Stromal cell of bone marrow (primary cell): ENCODE measurements around the gene SLC6A5.
"Not testable (repeated sequence)": the region's sequence is repeated elsewhere in the genome, so short reads cannot be mapped to it uniquely, and the experiment has no call there.

ENCODE experiments used
- DNase-seq: peaks from one replicate; pipeline ENCODE4 v3.0.0-alpha.2; 2012; ENCODE audit warnings: low read depth

SLC6A5 gene

GRCh38 chr11:20599221-20600019 lies at the start of gene SLC6A5:
Gene SLC6A5 (plus strand): TSS chr11:20599608. CDS start chr11:20599673, 65 bp downstream.
- DNase-seq: peak; percentile 8

GRCh38 chr11:20551096-20551495 lies 48.3 kb upstream of the SLC6A5 start:
- no peak for DNase-seq

- no peak for DNase-seq
Observed at GRCh38 chr11:20555783-20556182, 43.6 kb upstream of the SLC6A5 start.

DNA sequence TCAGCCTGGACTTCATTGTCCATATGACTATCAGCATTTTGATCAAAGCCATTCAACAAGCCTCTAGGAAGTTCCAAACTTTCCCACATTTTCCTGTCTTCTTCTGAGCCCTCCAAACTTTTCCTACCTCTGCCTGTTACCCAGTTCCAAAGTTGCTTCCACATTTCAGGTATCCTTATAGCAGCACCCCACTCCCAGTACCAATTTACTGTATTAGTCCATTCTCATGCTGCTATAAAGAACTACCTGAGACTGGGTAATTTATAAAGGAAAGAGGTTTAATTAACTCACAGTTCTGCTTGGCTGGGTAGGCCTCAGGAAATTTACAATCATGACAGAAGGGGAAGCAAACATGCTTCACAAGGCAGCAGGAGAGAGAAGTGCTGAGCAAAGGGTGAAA lies 43.0 kb upstream of the SLC6A5 start:
- DNase-seq: not testable (repeated sequence)

- DNase-seq: no peak
Observed at GRCh38 chr11:20558741-20559140, 40.7 kb upstream of the SLC6A5 start.

DNA sequence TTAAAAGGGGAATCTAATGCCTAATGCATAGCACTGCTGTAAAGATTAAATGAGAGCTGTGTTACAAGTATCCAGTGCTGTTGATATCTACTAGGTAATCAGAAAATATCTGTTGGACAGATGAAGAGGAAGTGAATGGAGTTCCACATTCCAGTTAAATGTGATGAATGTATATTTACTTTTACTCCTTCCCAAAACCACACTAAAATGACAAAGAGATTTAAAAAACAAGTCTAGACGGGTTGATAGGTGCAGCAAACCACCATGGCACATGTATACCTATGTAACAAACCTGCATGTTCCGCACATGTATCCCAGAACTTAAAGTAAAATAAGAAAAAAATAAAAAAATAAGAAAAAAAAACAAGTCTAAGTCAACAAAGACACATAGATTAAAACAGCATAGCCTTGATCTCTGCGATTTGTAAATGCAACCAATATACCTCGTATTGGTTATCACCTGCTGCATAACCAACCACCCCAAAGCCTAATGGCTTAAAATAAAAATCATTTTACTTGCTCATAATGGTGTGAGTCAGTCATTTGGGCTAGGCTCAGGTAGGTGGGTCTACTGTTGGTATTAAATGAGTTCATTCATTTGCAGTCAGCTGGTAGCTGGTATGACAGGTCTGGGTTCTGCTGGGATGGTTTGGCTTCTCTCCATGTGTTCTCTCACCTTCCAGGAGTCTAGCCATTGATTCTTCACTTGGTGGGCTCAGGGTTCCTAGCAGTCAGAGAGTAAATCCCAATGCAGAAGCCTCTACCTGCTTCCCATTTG lies 39.7 kb upstream of the SLC6A5 start:
- no peak for DNase-seq

- DNase-seq: no peak
Observed at GRCh38 chr11:20561915-20562314, 37.5 kb upstream of the SLC6A5 start.

GRCh38 chr11:20563866-20564265 lies 35.5 kb upstream of the SLC6A5 start:
- no peak for DNase-seq

- DNase-seq: no peak
Observed at GRCh38 chr11:20564846-20565635, 34.4 kb upstream of the SLC6A5 start.

- DNase-seq: not testable (repeated sequence)
Observed at GRCh38 chr11:20566115-20566514, 33.3 kb upstream of the SLC6A5 start.

GRCh38 chr11:20566591-20567434 lies 32.6 kb upstream of the SLC6A5 start:
- no peak for DNase-seq

GRCh38 chr11:20579725-20580124 lies 19.7 kb upstream of the SLC6A5 start:
- not testable (repeated sequence) for DNase-seq

DNA sequence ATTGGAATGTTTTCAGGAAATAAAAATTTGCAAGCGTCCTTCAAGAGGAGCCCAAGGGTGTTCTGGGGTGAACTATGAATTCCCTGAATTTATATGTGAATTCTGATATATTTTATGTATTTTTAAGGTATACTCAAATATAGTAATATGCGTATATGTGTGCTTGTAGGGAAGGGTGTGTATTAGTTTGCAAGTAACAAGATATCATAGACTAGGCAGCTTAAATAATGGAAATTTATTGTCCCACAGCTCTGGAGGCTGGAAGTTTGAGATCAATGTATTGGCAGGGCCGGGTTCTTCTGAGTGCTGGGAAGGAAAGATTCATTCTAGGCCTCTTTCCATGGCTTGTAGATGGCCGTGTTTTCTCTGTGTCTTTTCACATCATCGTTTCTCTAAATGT lies 16.2 kb upstream of the SLC6A5 start:
- DNase-seq: no peak

- DNase-seq: no peak
Observed at GRCh38 chr11:20584093-20584774, 15.2 kb upstream of the SLC6A5 start.

DNA sequence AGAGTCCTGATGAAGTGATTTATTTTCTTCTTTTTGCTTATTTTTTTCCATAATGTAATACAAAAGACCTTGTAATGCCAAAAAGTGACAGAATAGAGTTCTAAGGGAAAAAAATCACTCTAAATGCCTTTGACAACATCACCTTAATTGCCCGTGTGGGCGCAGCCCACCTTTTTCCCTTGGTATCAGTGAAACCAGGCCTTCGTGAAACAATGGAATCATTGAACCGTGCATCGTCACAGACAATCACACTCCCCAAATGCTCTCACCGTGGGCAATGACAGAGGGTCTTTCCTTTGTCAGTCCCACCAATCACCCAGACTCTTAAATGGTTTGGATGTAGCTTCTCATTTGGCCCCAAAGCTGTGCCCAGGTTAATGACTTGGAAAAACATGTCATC lies 9.6 kb upstream of the SLC6A5 start:
- no peak for DNase-seq

GRCh38 chr11:20590381-20590780 lies 9.0 kb upstream of the SLC6A5 start:
- DNase-seq: no peak

DNA sequence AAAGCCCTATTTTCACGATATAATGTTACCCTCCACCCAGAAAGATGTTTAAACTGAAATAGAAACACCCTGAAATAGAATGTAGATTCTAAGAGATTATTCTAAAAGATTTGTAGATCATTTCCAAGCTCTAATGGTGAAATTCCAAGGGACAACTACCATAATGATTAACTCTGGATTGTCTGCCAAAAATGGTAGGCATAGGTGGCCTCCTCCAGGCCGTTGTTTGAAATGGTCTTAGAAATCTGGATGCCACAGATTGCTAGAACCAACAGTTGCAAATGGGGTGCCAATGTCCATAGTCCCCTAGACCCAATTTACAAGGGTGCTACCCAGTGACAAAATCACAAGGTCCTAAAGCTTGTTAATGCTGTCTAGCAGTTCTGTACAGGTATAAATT lies 6.7 kb upstream of the SLC6A5 start:
- no peak for DNase-seq

- DNase-seq: no peak
Observed at GRCh38 chr11:20594274-20595061, 4.9 kb upstream of the SLC6A5 start.

- DNase-seq: no peak
Observed at GRCh38 chr11:20595101-20595500, 4.3 kb upstream of the SLC6A5 start.
